ENCODE measurements around the gene STMND1. TPM values are rescaled to one million over a fixed set of nuclear protein-coding genes. Genes with fewer than 3 reads are reported as not detected.

STMND1 gene
- total and polyA plus RNA-seq, 2 of the 8 experiments (the other 6 are each of a cell fraction or from before 2014, with no cell fraction given): not detected

DNA sequence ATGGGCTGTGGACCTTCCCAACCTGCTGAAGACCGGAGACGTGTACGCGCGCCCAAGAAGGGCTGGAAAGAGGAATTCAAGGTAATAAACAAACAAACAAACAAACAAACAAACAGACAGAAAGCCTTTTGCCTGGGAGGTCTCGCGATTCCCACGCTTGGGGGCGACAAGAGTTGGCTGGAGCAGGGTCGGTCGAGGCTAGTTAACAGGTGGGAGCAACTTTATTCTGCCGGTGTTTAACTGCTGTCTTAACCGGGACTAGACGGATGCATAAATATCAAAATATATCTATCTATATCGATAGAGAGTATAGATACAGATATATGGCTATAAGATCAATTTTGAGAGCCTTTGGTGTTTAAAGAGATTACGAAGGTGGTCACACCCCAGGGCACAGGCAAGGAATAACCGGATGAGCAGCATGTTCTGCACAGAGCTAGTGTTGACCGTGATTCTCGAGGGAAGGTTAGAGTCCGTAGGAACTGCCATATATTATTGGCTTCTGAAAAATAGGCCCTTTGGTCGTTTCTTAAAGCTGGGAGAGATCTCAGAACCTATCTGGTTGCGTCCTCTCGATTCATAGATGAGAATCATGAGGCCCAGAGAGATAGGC, 514 bp downstream of the STMND1 start:
- peak overlapping the region; percentile 88; the same call in 1 of the 2 replicates for H2AFZ ChIP-seq (ENCODE audit: low read length)

More for the DNA sequence above, 514 bp downstream of the STMND1 start:
- Histone ChIP-seq H3K14ac (ENCODE audit: insufficient read length) (no peak overlapping the region), H3K4me1 (replicated peaks in 1 of 4; ENCODE audit: control insufficient read depth in 3 of 4, insufficient read depth in 4 of 4, low read length in 3 of 4) (peaks cover 0 to 2% (median under 1%) of the 10 kb centered on the region in 4 experiments; a peak in 2 of 7 replicates), H2BK20ac (ENCODE audit: low read length) (no peak overlapping the region), H2BK15ac (ENCODE audit: low read length) (no peak overlapping the region), H3K36me3 (ENCODE audit: control insufficient read depth in 2 of 4, insufficient read depth in 4 of 4, low read length in 3 of 4) (no peaks in the 10 kb centered on the region), H3K79me2 (ENCODE audit: control insufficient read depth in 1 of 2, insufficient read depth in 2 of 2, low read length in 2 of 2) (no peaks in the 10 kb centered on the region), H2BK120ac (replicated peaks; ENCODE audit: low read depth, low read length) (no peak overlapping the region), H3K9me3 (ENCODE audit: insufficient read depth in 2 of 2, low read depth in 1 of 2, low read length in 1 of 2) (no peaks in the 10 kb centered on the region), H3K4ac (replicated peaks; ENCODE audit: insufficient read length, low read depth, low read length) (no peak overlapping the region), H4K8ac (ENCODE audit: extremely low read depth, insufficient read depth, low read length) (no peak overlapping the region), H3K79me1 (ENCODE audit: low read depth, low read length) (no peaks in the 10 kb centered on the region), H3K4me3 (ENCODE audit: extremely low read depth in 1 of 4, insufficient read depth in 2 of 4, low read depth in 3 of 4, low read length in 4 of 4) (peak overlapping the region; percentile 45 to 72 (median 61)), H2BK5ac (ENCODE audit: low read depth, low read length) (no peak overlapping the region), H3K23ac (ENCODE audit: insufficient read length) (no peak overlapping the region), H3K23me2 (ENCODE audit: low read depth, low read length) (peaks cover 7% of the 10 kb centered on the region; the same call in 1 of the 2 replicates), H3K4me2 (ENCODE audit: insufficient read depth in 1 of 2, low read depth in 2 of 2, low read length in 2 of 2) (peak overlapping the region; percentile 86 to 88), H4K20me1 (replicated peaks in 1 of 2; ENCODE audit: control insufficient read depth in 1 of 2, insufficient read depth in 2 of 2, low read length in 2 of 2) (no peaks in the 10 kb centered on the region), H2BK12ac (ENCODE audit: low read depth, low read length) (no peak overlapping the region), H2AK5ac (ENCODE audit: low read depth, low read length) (no peak overlapping the region), H3K9ac (replicated peaks in 1 of 4; ENCODE audit: extremely low read depth in 1 of 4, low read depth in 3 of 4, low read length in 3 of 4) (peak overlapping the region in 1 of 4 experiments; percentile 27; a peak in 1 of 7 replicates), H3K27ac (ENCODE audit: low read depth, low read length) (no peak overlapping the region), H3K18ac (ENCODE audit: extremely low read depth, low read length) (no peak overlapping the region), H3K56ac (replicated peaks; ENCODE audit: insufficient read length, low read depth, low read length) (no peak overlapping the region), H4K91ac (replicated peaks; ENCODE audit: insufficient read length, low read length) (no peak overlapping the region), H3K27me3 (replicated peaks in 1 of 4; ENCODE audit: control insufficient read depth in 3 of 4, extremely low read depth in 1 of 4, insufficient read depth in 3 of 4, low read length in 3 of 4) (peaks cover 5 to 23% (median 22%) of the 10 kb centered on the region in 4 experiments), H4K5ac (ENCODE audit: insufficient read length, low read depth, low read length) (no peak overlapping the region)
- TF ChIP-seq BRCA1 (IDR thresholded peaks at IDR 0.05; ENCODE audit: low read depth, low read length) (no peak), ASH2L (IDR thresholded peaks at IDR 0.05; ENCODE audit: low read length) (peak; percentile 54)
- TF ChIP-seq, protein P1, sequence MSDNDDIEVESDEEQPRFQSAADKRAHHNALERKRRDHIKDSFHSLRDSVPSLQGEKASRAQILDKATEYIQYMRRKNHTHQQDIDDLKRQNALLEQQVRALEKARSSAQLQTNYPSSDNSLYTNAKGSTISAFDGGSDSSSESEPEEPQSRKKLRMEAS (IDR thresholded peaks at IDR 0.05): no peak
- no peak for DNase-seq (ENCODE audit: low read depth in 1 of 2, low spot score in 2 of 2)
- WGBS, 2 experiments (ENCODE audit: extremely low coverage in 1 of 2, insufficient coverage in 1 of 2, insufficient read length in 1 of 2, insufficient replicate concordance in 2 of 2, low coverage in 1 of 2, low lambda C conversion rate in 2 of 2, missing lambda C conversion rate in 1 of 2): 46% methylated on average over 23 of the region's 23 CpGs; no CpG with 5 or more reads in 1 of the 2 experiments
- no peak for FAIRE-seq
- POLR2A ChIA-PET (ENCODE audit: partially characterized antibody): no interaction called here
- CTCF ChIA-PET (ENCODE audit: partially characterized antibody): interaction anchor here (1.1 to 1.5 kb wide), 2 partner anchors 12 to 15 kb away, joined by 3 to 5 read pairs; no protein-coding TSS in a partner anchor

Measured in H1 (cell line).